Calu3 (cell line): ENCODE results near the gene ITGA11. TPM values are rescaled to one million over a fixed set of nuclear protein-coding genes. Genes with fewer than 3 reads are reported as not detected.

Experiments used
- BruUV-seq: library from RNA; stranded (reverse); fragments of 400-500 nt; replicated peaks from 2 replicates; lab custom pipeline; 2021; lab: Mats Ljungman, UMichigan
- CTCF ChIA-PET: fragments of 300-600 bp; sonication (Branson Sonifier 250); formaldehyde crosslinking; loops from one replicate; lab custom pipeline; 2022; ENCODE audit warnings: antibody characterized with exemption; lab: Charles Lee
- DNase-seq: peaks from one replicate; pipeline ENCODE4 v3.0.0; 2022
- H3K27ac Mint-ChIP-seq: one replicate; pipeline ENCODE4 v1.8.0; 2022; ENCODE audit warnings: mixed read lengths; ENCODE audit not compliant: unreplicated experiment
- H3K27me3 Mint-ChIP-seq: one replicate; pipeline ENCODE4 v1.8.0; 2022; ENCODE audit warnings: mixed read lengths; ENCODE audit not compliant: unreplicated experiment
- H3K36me3 Mint-ChIP-seq: one replicate; pipeline ENCODE4 v1.8.0; 2022; ENCODE audit warnings: mild to moderate bottlenecking, moderate library complexity, mixed read lengths; ENCODE audit not compliant: insufficient read depth, unreplicated experiment
- H3K4me1 Mint-ChIP-seq: one replicate; pipeline ENCODE4 v1.8.0; 2022; ENCODE audit warnings: mild to moderate bottlenecking, low read depth, mixed read lengths; ENCODE audit not compliant: unreplicated experiment
- H3K4me3 Mint-ChIP-seq: one replicate; pipeline ENCODE4 v1.8.0; 2022; ENCODE audit warnings: mild to moderate bottlenecking, low read depth, moderate library complexity, mixed read lengths; ENCODE audit not compliant: unreplicated experiment
- H3K9me3 Mint-ChIP-seq: one replicate; pipeline ENCODE4 v1.8.0; 2022; ENCODE audit warnings: low read depth, mixed read lengths; ENCODE audit not compliant: unreplicated experiment
- CTCF ChIP-seq: fragments of 200-600 bp; IDR thresholded peaks from one replicate; pipeline ENCODE4 v1.8.0; 2022; ENCODE audit warnings: antibody characterized with exemption; ENCODE audit not compliant: unreplicated experiment
- intact Hi-C: fragments of 100-400 bp; cut with micrococcal nuclease; formaldehyde crosslinking; loops from one replicate; pipeline ENCODE4 v1.10.0; 2022; ENCODE audit not compliant: unreplicated experiment
- total RNA-seq: library from RNA; stranded (reverse); gene quantifications from 2 replicates; pipeline ENCODE4 v1.2.3, GENCODE V29; 2022

ITGA11 gene
- total RNA-seq, 1 experiment from 2014 or later: not detected

DNA sequence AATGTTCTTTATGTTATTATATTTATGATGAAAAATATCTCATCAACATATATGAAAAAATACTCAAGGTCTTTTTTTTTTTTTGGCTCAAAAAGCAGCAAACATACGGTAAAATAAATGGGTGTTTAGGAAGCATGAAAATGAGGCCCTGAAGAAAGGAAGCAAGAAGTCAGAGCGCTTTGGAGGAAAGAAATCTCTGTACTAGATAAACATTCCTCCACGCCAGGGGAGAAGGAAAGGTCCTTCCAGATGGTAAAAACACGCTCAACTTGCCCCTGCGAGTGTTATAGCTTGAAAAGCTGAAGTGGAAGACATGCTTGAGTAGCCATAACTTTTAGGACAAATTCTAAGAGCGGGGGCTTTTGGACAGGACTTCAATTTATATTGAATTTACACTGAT is 101.5 kb downstream of the ITGA11 start:
- Mint-ChIP-seq H3K4me3 (no peak overlapping the region), H3K27ac (no peak overlapping the region), H3K27me3 (peaks cover 100% of the 10 kb centered on the region), H3K36me3 (peaks cover 3% of the 10 kb centered on the region), H3K9me3 (no peaks in the 10 kb centered on the region), H3K4me1 (no peaks in the 10 kb centered on the region)
- CTCF ChIA-PET: no interaction called here
- TF ChIP-seq CTCF: no peak
- intact Hi-C loops: no loop called here
- DNase-seq: no peak
- BruUV-seq: no TSS peak

GRCh38 chr15:68328964-68329363 is 103.0 kb downstream of the ITGA11 start:
- CTCF ChIA-PET: interaction anchor here (1.0 kb wide), 1 partner anchor 76 kb away, joined by 3 read pairs; no protein-coding TSS in a partner anchor
- no TSS peak for BruUV-seq
- no peak for TF ChIP-seq CTCF
- Mint-ChIP-seq H3K4me3 (no peak overlapping the region), H3K27ac (no peak overlapping the region), H3K27me3 (peaks cover 100% of the 10 kb centered on the region), H3K36me3 (no peaks in the 10 kb centered on the region), H3K4me1 (no peaks in the 10 kb centered on the region), H3K9me3 (no peaks in the 10 kb centered on the region)
- intact Hi-C loops: no loop called here
- no peak for DNase-seq

DNA sequence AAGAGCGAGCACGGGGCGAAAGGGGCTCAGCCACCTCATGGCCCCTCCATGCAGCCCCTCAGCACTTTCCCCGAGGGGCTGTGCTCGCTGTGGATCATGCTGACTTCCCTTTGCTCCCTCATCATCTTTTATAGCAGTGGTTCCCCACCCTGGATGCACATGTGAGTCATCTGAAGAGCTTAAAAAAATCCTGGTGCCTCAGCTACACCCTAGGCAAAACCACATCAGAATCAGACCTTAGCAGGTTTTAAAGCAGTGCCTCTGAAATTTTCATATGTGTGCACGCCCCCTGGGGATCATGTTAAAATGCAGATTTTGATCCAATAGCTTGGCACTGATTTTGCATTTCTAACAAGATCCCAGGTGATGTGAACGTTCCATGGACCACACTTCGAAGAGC is 103.5 kb downstream of the ITGA11 start:
- Mint-ChIP-seq H3K36me3 (no peaks in the 10 kb centered on the region), H3K9me3 (no peaks in the 10 kb centered on the region), H3K4me1 (no peaks in the 10 kb centered on the region), H3K27ac (no peak overlapping the region), H3K27me3 (peaks cover 100% of the 10 kb centered on the region), H3K4me3 (no peak overlapping the region)
- no peak for TF ChIP-seq CTCF
- no peak for DNase-seq
- CTCF ChIA-PET: interaction anchor here (1.0 kb wide), 1 partner anchor 76 kb away, joined by 3 read pairs; no protein-coding TSS in a partner anchor
- intact Hi-C loops: no loop called here
- BruUV-seq: no TSS peak

GRCh38 chr15:68326711-68327354 is 105.1 kb downstream of the ITGA11 start:
- Mint-ChIP-seq H3K27me3 (peaks cover 100% of the 10 kb centered on the region), H3K4me3 (no peak overlapping the region), H3K27ac (no peak overlapping the region), H3K4me1 (no peaks in the 10 kb centered on the region), H3K9me3 (no peaks in the 10 kb centered on the region), H3K36me3 (no peaks in the 10 kb centered on the region)
- no peak for DNase-seq
- TF ChIP-seq CTCF: no peak
- intact Hi-C loops: no loop called here
- BruUV-seq: no TSS peak
- CTCF ChIA-PET: interaction anchor here (1.4 kb wide), 1 partner anchor 20 kb away, joined by 5 read pairs; no protein-coding TSS in a partner anchor
